Skin epidermis (tissue), 12 donors: ENCODE measurements around the gene RAD51C.
"Not testable (repeated sequence)": the region's sequence is repeated elsewhere in the genome, so short reads cannot be mapped to it uniquely, and the experiment has no call there.

Source experiments
- H3K27ac ChIP-seq, 21 experiments: fragments of 200-600 bp; sonication (generic) in 11 of 21; one replicate each; pipeline ENCODE4 v1.5.0; 2020; ENCODE audit warnings: mild to moderate bottlenecking in 3 of 21, inconsistent platforms in 2 of 21, moderate library complexity in 2 of 21
- H3K4me3 ChIP-seq, 7 experiments: fragments of 200-600 bp; sonication (generic) in 2 of 7; one replicate each; pipeline ENCODE4 v1.5.0; 2020; ENCODE audit warnings: inconsistent platforms in 2 of 7, mild to moderate bottlenecking in 2 of 7, moderate library complexity in 1 of 7

RAD51C gene

GRCh38 chr17:58722274-58722673 is 29.9 kb downstream of the RAD51C start:
- Histone ChIP-seq H3K27ac (no peak overlapping the region), H3K4me3 (no peak overlapping the region)

- H3K27ac ChIP-seq, result no peak overlapping the region
These were observed 30.3 kb downstream of the RAD51C start for GRCh38 chr17:58722696-58723095.

GRCh38 chr17:58728798-58729197 is 36.4 kb downstream of the RAD51C start:
- Histone ChIP-seq H3K4me3 (no peak overlapping the region), H3K27ac (no peak overlapping the region)

More at GRCh38 chr17:58722696-58723095, 30.3 kb downstream of the RAD51C start:
- H3K4me3 ChIP-seq, result no peak overlapping the region

GRCh38 chr17:58730937-58731336 is 38.5 kb downstream of the RAD51C start:
- H3K4me3 ChIP-seq, result no peak overlapping the region
- no peak overlapping the region for H3K27ac ChIP-seq

- Histone ChIP-seq H3K4me3 (no peak overlapping the region), H3K27ac (no peak overlapping the region)
These were observed 41.6 kb downstream of the RAD51C start for GRCh38 chr17:58734040-58734439.

- H3K4me3 ChIP-seq, result no peak overlapping the region
- H3K27ac ChIP-seq, result no peak overlapping the region
These were observed 42.4 kb downstream of the RAD51C start for GRCh38 chr17:58734811-58735210.

- no peak overlapping the region for H3K4me3 ChIP-seq
- no peak overlapping the region for H3K27ac ChIP-seq
These were observed 48.8 kb downstream of the RAD51C start for GRCh38 chr17:58741121-58741625.

GRCh38 chr17:58747674-58748073 is 55.3 kb downstream of the RAD51C start:
- Histone ChIP-seq H3K27ac (no peak overlapping the region), H3K4me3 (no peak overlapping the region)

GRCh38 chr17:58749627-58750026 is 57.2 kb downstream of the RAD51C start:
- not testable (repeated sequence) for H3K27ac ChIP-seq, H3K4me3 ChIP-seq

- no peak overlapping the region for H3K4me3 ChIP-seq
- H3K27ac ChIP-seq, result no peak overlapping the region
These were observed 60.6 kb downstream of the RAD51C start for GRCh38 chr17:58753026-58753425.

GRCh38 chr17:58755269-58755576 is 62.8 kb downstream of the RAD51C start:
- Histone ChIP-seq H3K4me3 (peak overlapping the region; percentile 36 to 58 (median 48)), H3K27ac (no peak overlapping the region)

GRCh38 chr17:58755577-58756245 is 63.3 kb downstream of the RAD51C start, which contains the start of gene PPM1E:
TSS of gene PPM1E (plus strand) at chr17:58755854.
- Histone ChIP-seq H3K4me3 (peak within 1 kb of the TSS; percentile 36 to 58 (median 48)), H3K27ac (peak within 1 kb of the TSS in 1 of 21 experiments; percentile 12)

GRCh38 chr17:58756246-58757161 is 64.1 kb downstream of the RAD51C start:
- Histone ChIP-seq H3K27ac (peak overlapping the region in 1 of 21 experiments; percentile 12), H3K4me3 (peak overlapping the region; percentile 36 to 58 (median 48))

- Histone ChIP-seq H3K27ac (no peak overlapping the region), H3K4me3 (peak overlapping the region in 1 of 7 experiments; percentile 58)
These were observed 64.8 kb downstream of the RAD51C start for GRCh38 chr17:58757162-58757613.

- H3K27ac ChIP-seq, result no peak overlapping the region
These were observed 66.5 kb downstream of the RAD51C start for GRCh38 chr17:58758890-58759289.

GRCh38 chr17:58759522-58759921 is 67.1 kb downstream of the RAD51C start:
- Histone ChIP-seq H3K27ac (no peak overlapping the region), H3K4me3 (no peak overlapping the region)

More at GRCh38 chr17:58758890-58759289, 66.5 kb downstream of the RAD51C start:
- H3K4me3 ChIP-seq, result no peak overlapping the region

- Histone ChIP-seq H3K4me3 (no peak overlapping the region), H3K27ac (no peak overlapping the region)
These were observed 67.8 kb downstream of the RAD51C start for GRCh38 chr17:58760248-58760647.

- Histone ChIP-seq H3K4me3 (no peak overlapping the region), H3K27ac (no peak overlapping the region)
These were observed 70.9 kb downstream of the RAD51C start for GRCh38 chr17:58763263-58763662.

- no peak overlapping the region for H3K27ac ChIP-seq
- H3K4me3 ChIP-seq, result no peak overlapping the region
These were observed 72.0 kb downstream of the RAD51C start for GRCh38 chr17:58764373-58764772.

- H3K27ac ChIP-seq, H3K4me3 ChIP-seq: not testable (repeated sequence)
These were observed 86.1 kb downstream of the RAD51C start for GRCh38 chr17:58778482-58778881.

GRCh38 chr17:58779446-58779845 is 87.0 kb downstream of the RAD51C start:
- H3K27ac ChIP-seq, result no peak overlapping the region
- no peak overlapping the region for H3K4me3 ChIP-seq
